ENCODE data around the gene ZNF2.
"Not testable (repeated sequence)": the region's sequence is repeated elsewhere in the genome, so short reads cannot be mapped to it uniquely, and the experiment has no call there.

ZNF2 gene

GRCh38 chr2:95171902-95172301, 6.3 kb downstream of the ZNF2 start:
- no peak overlapping the region for H3K27ac ChIP-seq
- DNase-seq (ENCODE audit: low spot score), result no peak
- H3K4me3 ChIP-seq, result no peak overlapping the region
- no peak for TF ChIP-seq CTCF (IDR thresholded peaks at IDR 0.05)

GRCh38 chr2:95174031-95174542, 8.5 kb downstream of the ZNF2 start:
- DNase-seq (ENCODE audit: low spot score), result no peak
- Histone ChIP-seq H3K27ac (no peak overlapping the region), H3K4me3 (no peak overlapping the region)
- TF ChIP-seq CTCF (IDR thresholded peaks at IDR 0.05), result no peak

- TF ChIP-seq CTCF (IDR thresholded peaks at IDR 0.05), result no peak
These were observed 13.8 kb downstream of the ZNF2 start for GRCh38 chr2:95179451-95179850.

GRCh38 chr2:95181774-95182173, 16.2 kb downstream of the ZNF2 start:
- no peak for TF ChIP-seq CTCF (IDR thresholded peaks at IDR 0.05)
- H3K4me3 ChIP-seq, result no peak overlapping the region
- DNase-seq (ENCODE audit: low spot score), result no peak
- H3K27ac ChIP-seq, result no peak overlapping the region

More at GRCh38 chr2:95179451-95179850, 13.8 kb downstream of the ZNF2 start:
- no peak for DNase-seq (ENCODE audit: low spot score)
- Histone ChIP-seq H3K4me3 (no peak overlapping the region), H3K27ac (no peak overlapping the region)

- no peak overlapping the region for H3K4me3 ChIP-seq
- TF ChIP-seq CTCF (IDR thresholded peaks at IDR 0.05), result no peak
- DNase-seq (ENCODE audit: low spot score), result no peak
These were observed 19.6 kb downstream of the ZNF2 start for GRCh38 chr2:95185197-95185596.

GRCh38 chr2:95185973-95186372, 20.4 kb downstream of the ZNF2 start:
- Histone ChIP-seq H3K4me3 (no peak overlapping the region), H3K27ac (no peak overlapping the region)
- no peak for DNase-seq (ENCODE audit: low spot score)
- TF ChIP-seq CTCF (IDR thresholded peaks at IDR 0.05), result no peak

More at GRCh38 chr2:95185197-95185596, 19.6 kb downstream of the ZNF2 start:
- no peak overlapping the region for H3K27ac ChIP-seq

GRCh38 chr2:95192956-95193355, 27.3 kb downstream of the ZNF2 start:
- DNase-seq (ENCODE audit: low spot score); H3K27ac ChIP-seq: not testable (repeated sequence)

More at GRCh38 chr2:95192956-95193355, 27.3 kb downstream of the ZNF2 start:
- peak; percentile 55 for TF ChIP-seq CTCF (IDR thresholded peaks at IDR 0.05)
- H3K4me3 ChIP-seq, result not testable (repeated sequence)
